Keratinocyte (primary cell): ENCODE results near the gene NPDC1. TPM values are rescaled to one million over a fixed set of nuclear protein-coding genes. Genes with fewer than 3 reads are reported as not detected.

Experiments
- DNase-seq: peaks from one replicate; pipeline ENCODE4 v3.0.0-alpha.2; 2011; ENCODE audit warnings: low read depth, missing footprints, low spot score
- FAIRE-seq: peaks from 2 replicates; lab custom pipeline; 2011; peaks lifted over from hg19 to GRCh38; lab: Jason Lieb, UNC
- H2AFZ ChIP-seq: 2 replicates; pipeline ENCODE4 v1.6.0; 2012; ENCODE audit warnings: low read length, control low read depth, inconsistent platforms; ENCODE audit not compliant: control insufficient read depth
- H3K27ac ChIP-seq: 2 replicates; pipeline ENCODE4 v1.5.1; 2011; ENCODE audit warnings: low read length; ENCODE audit not compliant: control insufficient read depth, insufficient read depth
- H3K27me3 ChIP-seq: 3 replicates; pipeline ENCODE4 v1.6.0; 2011; ENCODE audit warnings: low read length; ENCODE audit not compliant: control insufficient read depth, insufficient read depth; ENCODE audit errors: extremely low read depth
- H3K36me3 ChIP-seq, 2 experiments: 2 replicates in 1 of 2; 3 replicates in 1 of 2; pipeline ENCODE4 v1.5.1; 2011; ENCODE audit warnings: low read length in 2 of 2, mild to moderate bottlenecking in 1 of 2; ENCODE audit not compliant: control insufficient read depth in 2 of 2, insufficient read depth in 2 of 2; ENCODE audit errors: extremely low read depth in 1 of 2
- H3K4me1 ChIP-seq: 3 replicates; pipeline ENCODE4 v1.5.1; 2011; ENCODE audit warnings: low read length; ENCODE audit not compliant: control insufficient read depth, insufficient read depth; ENCODE audit errors: extremely low read depth
- H3K4me2 ChIP-seq: 3 replicates; pipeline ENCODE4 v1.6.0; 2011; ENCODE audit warnings: low read depth, low read length; ENCODE audit not compliant: control insufficient read depth, insufficient read depth; ENCODE audit errors: extremely low read depth
- H3K4me3 ChIP-seq, 3 experiments: fragments of 200-600 bp in 1 of 3; sonication (generic) in 1 of 3; 2 replicates in 2 of 3; 3 replicates in 1 of 3; pipeline ENCODE4 v1.5.1; 2011 to 2016; ENCODE audit warnings: low read length in 3 of 3, mild to moderate bottlenecking in 3 of 3, control low read depth in 2 of 3, inconsistent platforms in 1 of 3, low read depth in 1 of 3, mixed read lengths in 1 of 3, mixed run types in 1 of 3, moderate library complexity in 1 of 3; ENCODE audit not compliant: control insufficient read depth in 2 of 3, insufficient read depth in 2 of 3; ENCODE audit errors: extremely low read depth in 1 of 3
- H3K79me2 ChIP-seq: 2 replicates; pipeline ENCODE4 v1.6.0; 2012; ENCODE audit warnings: low read length; ENCODE audit not compliant: control insufficient read depth, insufficient read depth
- H3K9ac ChIP-seq: 3 replicates; pipeline ENCODE4 v1.6.0; 2011; ENCODE audit warnings: low read length; ENCODE audit not compliant: control insufficient read depth, insufficient read depth; ENCODE audit errors: extremely low read depth
- H3K9me1 ChIP-seq: 3 replicates; pipeline ENCODE4 v1.6.0; 2011; ENCODE audit warnings: low read length; ENCODE audit not compliant: control insufficient read depth, insufficient read depth; ENCODE audit errors: extremely low read depth
- H3K9me3 ChIP-seq: 2 replicates; pipeline ENCODE4 v1.5.1; 2012; ENCODE audit warnings: low read depth, low read length; ENCODE audit not compliant: control insufficient read depth
- H4K20me1 ChIP-seq: 3 replicates; pipeline ENCODE4 v1.6.0; 2011; ENCODE audit warnings: low read length; ENCODE audit not compliant: control insufficient read depth, insufficient read depth; ENCODE audit errors: extremely low read depth
- CTCF ChIP-seq, 3 experiments: IDR thresholded peaks in 1 of 3; conservative IDR thresholded peaks in 1 of 3; optimal IDR thresholded peaks in 1 of 3; 2 replicates in 2 of 3; 3 replicates in 1 of 3; pipeline versions ENCODE3 to v1.5.1; 2011; ENCODE audit warnings: low read length in 3 of 3, mild to moderate bottlenecking in 3 of 3, moderate library complexity in 2 of 3, control low read depth in 1 of 3, inconsistent platforms in 1 of 3; ENCODE audit not compliant: insufficient read depth in 2 of 3; ENCODE audit errors: extremely low read depth in 1 of 3
- EZH2 ChIP-seq: IDR thresholded peaks from one replicate; pipeline ENCODE4 v1.6.1; 2012; ENCODE audit warnings: inconsistent platforms, mild to moderate bottlenecking, low read length, moderate library complexity
- dilution Hi-C: fragments of 300-500 bp; cut with MboI; formaldehyde crosslinking; loops from one replicate; pipeline ENCODE4 v1.7.0; 2020; ENCODE audit warnings: low sequenced_read_pairs; ENCODE audit not compliant: extremely low pct_ligation_motif_present
- polyA plus RNA-seq, 5 experiments: library from polyadenylated mRNA; depleted of rRNA in 3 of 5; stranded (reverse) in 3 of 5; stranded (forward) in 1 of 5; unstranded in 1 of 5; fragments of >200 nt; gene quantifications; 1 replicate in 1 of 5; 2 replicates in 3 of 5; 3 replicates in 1 of 5; pipeline versions ENCODE4 v1.2.1 to v1.2.3, GENCODE V29; 2011 to 2012; ENCODE audit warnings: missing spikeins in 2 of 5, low read depth in 1 of 5, low replicate concordance in 1 of 5

NPDC1 gene
- polyA plus RNA-seq, 1 donor (not counting 4 experiments of a cell fraction or from before 2014, with no cell fraction given): 9.8 TPM

GRCh38 chr9:137078701-137079400 is 32.9 kb upstream of the NPDC1 start:
- H3K79me2 ChIP-seq: no peaks in the 10 kb centered on the region
- peaks cover 3 to 7% of the 10 kb centered on the region in 2 experiments for H3K36me3 ChIP-seq
- H3K4me1 ChIP-seq: peaks cover 24% of the 10 kb centered on the region
- FAIRE-seq (no peak), DNase-seq (no peak)
- no peaks in the 10 kb centered on the region for H3K27me3 ChIP-seq
- H3K9me3 ChIP-seq: no peaks in the 10 kb centered on the region
- peak overlapping the region; percentile 82 for H3K4me2 ChIP-seq
- H3K9ac ChIP-seq: no peak overlapping the region
- peaks cover 2% of the 10 kb centered on the region for H3K9me1 ChIP-seq
- dilution Hi-C loops: no loop called here
- no peaks in the 10 kb centered on the region for H4K20me1 ChIP-seq
- no peak for TF ChIP-seq CTCF (optimal IDR thresholded peaks at IDR 0.05 in 1 of 3, IDR thresholded peaks at IDR 0.05 in 1 of 3, conservative IDR thresholded peaks at IDR 0.05 in 1 of 3; ENCODE audit: extremely low read depth in 1 of 3, insufficient read depth in 2 of 3, low read length in 3 of 3)
- TF ChIP-seq EZH2: peak; percentile 12
- H2AFZ ChIP-seq: no peak overlapping the region
- H3K4me3 ChIP-seq: peak overlapping the region in 2 of 3 experiments; percentile 50 to 57
- no peak overlapping the region for H3K27ac ChIP-seq

DNA sequence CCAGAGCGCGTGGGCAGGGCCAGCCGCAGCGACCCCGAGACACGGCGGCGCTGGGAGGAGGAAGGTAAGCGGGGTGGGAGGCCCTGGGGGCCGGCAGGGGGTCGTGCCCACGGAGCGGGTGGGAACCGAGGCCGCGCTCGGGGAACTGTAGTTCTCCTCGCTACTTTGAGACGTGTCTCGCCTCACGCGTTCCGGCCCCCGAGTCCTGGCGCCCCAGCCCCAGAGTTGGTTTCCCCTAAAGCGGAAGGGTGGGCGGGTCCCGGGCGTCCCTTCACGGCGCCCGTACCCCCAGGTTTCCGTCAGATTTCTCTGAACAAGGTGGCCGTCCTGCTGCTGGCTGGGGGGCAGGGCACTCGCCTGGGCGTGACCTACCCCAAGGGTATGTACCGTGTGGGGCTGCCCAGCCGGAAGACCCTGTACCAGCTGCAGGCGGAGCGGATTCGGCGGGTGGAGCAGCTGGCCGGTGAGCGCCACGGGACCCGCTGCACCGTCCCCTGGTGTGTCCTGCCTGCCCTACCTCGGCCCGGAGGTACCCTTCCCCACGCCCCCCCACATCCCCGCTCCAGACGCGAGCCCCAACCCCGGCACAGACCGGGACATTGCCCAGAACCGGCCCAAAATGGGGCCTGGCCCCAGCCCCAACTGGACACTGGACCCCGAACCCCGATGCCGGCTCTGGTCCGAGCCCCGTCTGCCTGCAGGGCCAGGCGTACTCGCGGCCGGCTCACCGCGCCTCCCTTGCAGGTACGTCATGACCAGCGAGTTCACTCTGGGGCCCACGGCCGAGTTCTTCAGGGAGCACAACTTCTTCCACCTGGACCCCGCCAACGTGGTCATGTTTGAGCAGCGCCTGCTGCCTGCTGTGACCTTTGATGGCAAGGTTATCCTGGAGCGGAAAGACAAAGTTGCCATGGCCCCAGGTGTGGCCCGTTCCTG is 32.0 kb upstream of the NPDC1 start:
- Histone ChIP-seq H4K20me1 (no peaks in the 10 kb centered on the region), H3K4me2 (peak overlapping the region; percentile 82), H3K27ac (no peak overlapping the region), H3K36me3 (peaks cover 3 to 7% of the 10 kb centered on the region in 2 experiments), H3K79me2 (no peaks in the 10 kb centered on the region), H3K9me1 (no peaks in the 10 kb centered on the region), H2AFZ (peak overlapping the region; percentile 43), H3K4me1 (peaks cover 16% of the 10 kb centered on the region), H3K27me3 (no peaks in the 10 kb centered on the region), H3K4me3 (peak overlapping the region; percentile 50 to 67 (median 57)), H3K9ac (peak overlapping the region; percentile 54), H3K9me3 (no peaks in the 10 kb centered on the region)
- DNase-seq: no peak
- dilution Hi-C loops: no loop called here
- FAIRE-seq: no peak
- TF ChIP-seq CTCF (optimal IDR thresholded peaks at IDR 0.05 in 1 of 3, IDR thresholded peaks at IDR 0.05 in 1 of 3, conservative IDR thresholded peaks at IDR 0.05 in 1 of 3; ENCODE audit: extremely low read depth in 1 of 3, insufficient read depth in 2 of 3, low read length in 3 of 3): no peak
- peak; percentile 44 for TF ChIP-seq EZH2
